Liver (tissue), 9 donors: ENCODE data around the gene ZKSCAN3. TPM values are rescaled to one million over a fixed set of nuclear protein-coding genes. Genes with fewer than 3 reads are reported as not detected.

Experiments
- DNase-seq: peaks from one replicate; pipeline ENCODE4 v3.0.0-alpha.2; 2017; ENCODE audit warnings: low spot score
- H3K27ac ChIP-seq, 2 donors: one replicate each; pipeline ENCODE4 v1.7.0; 2013; ENCODE audit warnings: inconsistent platforms in 2 of 2, low read length in 2 of 2, control low read depth in 1 of 2, low read depth in 1 of 2, mild to moderate bottlenecking in 1 of 2
- H3K27me3 ChIP-seq, 4 donors: one replicate each; pipeline versions ENCODE4 v1.6.1 to v1.7.0; 2013; ENCODE audit warnings: low read length in 3 of 4, inconsistent platforms in 1 of 4, mild to moderate bottlenecking in 1 of 4, moderate library complexity in 1 of 4; ENCODE audit not compliant: control insufficient read depth in 4 of 4, insufficient read depth in 4 of 4
- H3K36me3 ChIP-seq, 4 donors: one replicate each; pipeline versions ENCODE4 v1.6.1 to v1.7.0; 2013; ENCODE audit warnings: low read length in 3 of 4, mild to moderate bottlenecking in 3 of 4, low read depth in 1 of 4, moderate library complexity in 1 of 4; ENCODE audit not compliant: control insufficient read depth in 4 of 4, insufficient read depth in 3 of 4
- H3K4me1 ChIP-seq, 4 donors: one replicate each; pipeline versions ENCODE4 v1.6.1 to v1.7.0; 2013; ENCODE audit warnings: low read length in 3 of 4, mild to moderate bottlenecking in 3 of 4, moderate library complexity in 1 of 4; ENCODE audit not compliant: control insufficient read depth in 4 of 4, insufficient read depth in 4 of 4
- H3K4me3 ChIP-seq, 3 donors: one replicate each; pipeline versions ENCODE4 v1.6.1 to v1.7.0; 2013; ENCODE audit warnings: low read length in 3 of 3, control low read depth in 1 of 3, low read depth in 1 of 3, mild to moderate bottlenecking in 1 of 3
- H3K9ac ChIP-seq, 2 donors: one replicate each; pipeline ENCODE4 v1.7.0; 2013; ENCODE audit warnings: low read length in 2 of 2, mild to moderate bottlenecking in 2 of 2, moderate library complexity in 2 of 2, control low read depth in 1 of 2, low read depth in 1 of 2
- H3K9me3 ChIP-seq, 4 donors: one replicate each; pipeline versions ENCODE4 v1.6.1 to v1.7.0; 2013; ENCODE audit warnings: low read length in 3 of 4; ENCODE audit not compliant: control insufficient read depth in 4 of 4
- CTCF ChIP-seq: fragments of 150-350 bp; IDR thresholded peaks from 2 replicates; pipeline ENCODE4 v1.5.1; 2017; ENCODE audit warnings: improper control_type of control experiment, low read depth, low read length; ENCODE audit not compliant: missing input control
- EGR1 ChIP-seq, 2 donors: IDR thresholded peaks; 2 replicates each; pipeline ENCODE4 v1.6.1; 2016 to 2018; ENCODE audit warnings: antibody characterized with exemption in 2 of 2, low read depth in 2 of 2
- FOXA1 ChIP-seq: IDR thresholded peaks from 2 replicates; pipeline ENCODE4 v1.6.1; 2016; ENCODE audit warnings: antibody characterized with exemption
- FOXA2 ChIP-seq: IDR thresholded peaks from 2 replicates; pipeline ENCODE4 v1.6.1; 2016; ENCODE audit warnings: antibody characterized with exemption
- GABPA ChIP-seq, 2 donors: IDR thresholded peaks in 1 of 2; conservative IDR thresholded peaks in 1 of 2; 2 replicates each; pipeline ENCODE4 v1.6.1; 2016; ENCODE audit warnings: antibody characterized with exemption in 2 of 2, mild to moderate bottlenecking in 1 of 2, moderate library complexity in 1 of 2
- HNF4A ChIP-seq, 2 donors: conservative IDR thresholded peaks; 2 replicates each; pipeline ENCODE4 v1.6.1; 2016; ENCODE audit warnings: antibody characterized with exemption in 2 of 2, mild to moderate bottlenecking in 2 of 2
- HNF4G ChIP-seq: IDR thresholded peaks from 2 replicates; pipeline ENCODE4 v1.6.1; 2016; ENCODE audit warnings: antibody characterized with exemption
- JUND ChIP-seq, 2 donors: IDR thresholded peaks; 2 replicates each; pipeline ENCODE4 v1.6.1; 2016; ENCODE audit warnings: antibody characterized with exemption in 2 of 2
- NR2F2 ChIP-seq: IDR thresholded peaks from 2 replicates; pipeline ENCODE4 v1.6.1; 2016; ENCODE audit warnings: antibody characterized with exemption
- RAD21 ChIP-seq, 2 donors: IDR thresholded peaks; 2 replicates each; pipeline ENCODE4 v1.6.1; 2016; ENCODE audit warnings: antibody characterized with exemption in 2 of 2, mild to moderate bottlenecking in 2 of 2
- REST ChIP-seq: IDR thresholded peaks from 2 replicates; pipeline ENCODE4 v1.6.1; 2016; ENCODE audit warnings: antibody characterized with exemption, mild to moderate bottlenecking
- RXRA ChIP-seq, 2 donors: IDR thresholded peaks; 2 replicates each; pipeline ENCODE4 v1.6.1; 2017 to 2018; ENCODE audit warnings: antibody characterized with exemption in 2 of 2, mild to moderate bottlenecking in 1 of 2
- SP1 ChIP-seq: IDR thresholded peaks from 2 replicates; pipeline ENCODE4 v1.6.1; 2018; ENCODE audit warnings: antibody characterized with exemption, mild to moderate bottlenecking
- TAF1 ChIP-seq: conservative IDR thresholded peaks from 2 replicates; pipeline ENCODE4 v1.6.1; 2016; ENCODE audit warnings: antibody characterized with exemption, mild to moderate bottlenecking
- YY1 ChIP-seq: IDR thresholded peaks from 2 replicates; pipeline ENCODE4 v1.6.1; 2016; ENCODE audit warnings: antibody characterized with exemption, mild to moderate bottlenecking
- ZBTB33 ChIP-seq: IDR thresholded peaks from 2 replicates; pipeline ENCODE4 v1.6.1; 2016; ENCODE audit warnings: antibody characterized with exemption
- WGBS: extraction: QIAGEN DNeasy Blood & Tissue Kit; methylation state at CpG from one replicate; pipeline ENCODE4 v1.1.7; 2013; 5-methylcytosine and 5-hydroxymethylcytosine counted together
- polyA plus RNA-seq, 2 donors: library from polyadenylated mRNA; stranded (reverse) in 1 of 2; unstranded in 1 of 2; fragments of 200-250 nt in 1 of 2; fragments of >200 nt in 1 of 2; fragmentation: Nextera tagmentation in 1 of 2; extraction: Ambion mirVana in 1 of 2; gene quantifications; one replicate each; pipeline versions ENCODE4 v1.2.1 to v1.2.3, GENCODE V29; 2013 to 2015
- total RNA-seq, 2 donors: library from RNA; depleted of rRNA; stranded (reverse); fragments of >200 nt; gene quantifications; one replicate each; pipeline ENCODE4 v1.2.3, GENCODE V29; 2014
- TF ChIP-seq, protein P1 (sequence below): IDR thresholded peaks from 2 replicates; pipeline ENCODE4 v1.6.1; 2016; ENCODE audit warnings: antibody characterized with exemption
- TF ChIP-seq, protein P2 (sequence below): IDR thresholded peaks from 2 replicates; pipeline ENCODE4 v1.6.1; 2016; ENCODE audit warnings: antibody characterized with exemption
- donor health status: healthy.
- donor health status: healthy.
- donor health status: healthy.
- donor health status: healthy.
- donor health status: healthy.

The ZKSCAN3 gene
- total and polyA plus RNA-seq, 4 donors, result 0.93 to 8.8 (median 1.9) TPM

- Histone ChIP-seq H3K4me3 (peak overlapping the region; percentile 67 to 71 (median 69)), H3K36me3 (no peaks in the 10 kb centered on the region), H3K9me3 (no peaks in the 10 kb centered on the region), H3K9ac (peak overlapping the region; percentile 66 to 91), H3K27ac (peak overlapping the region; percentile 83 to 92), H3K27me3 (no peaks in the 10 kb centered on the region), H3K4me1 (peaks cover 4 to 36% (median 27%) of the 10 kb centered on the region in 4 donors)
- TF ChIP-seq HNF4A (conservative IDR thresholded peaks at IDR 0.05) (peak in 1 of 2 donors; percentile 2), SP1 (no peak)
- WGBS, result 57% methylated on average over 10 of the region's 10 CpGs
- no peak for DNase-seq
These were observed 5.2 kb downstream of the ZKSCAN3 start for GRCh38 chr6:28354688-28355554.

- peak overlapping the region; percentile 67 to 71 (median 69) for H3K4me3 ChIP-seq
- no peaks in the 10 kb centered on the region for H3K9me3 ChIP-seq
- H3K27me3 ChIP-seq, result no peaks in the 10 kb centered on the region
- no peak for TF ChIP-seq NR2F2
- TF ChIP-seq SP1, result peak; percentile 60
- TF ChIP-seq GABPA (IDR thresholded peaks at IDR 0.05 in 1 of 2, conservative IDR thresholded peaks at IDR 0.05 in 1 of 2), result peak in 1 of 2 donors; percentile 73
- TF ChIP-seq HNF4G, result peak; percentile 1
- TF ChIP-seq, protein P1, sequence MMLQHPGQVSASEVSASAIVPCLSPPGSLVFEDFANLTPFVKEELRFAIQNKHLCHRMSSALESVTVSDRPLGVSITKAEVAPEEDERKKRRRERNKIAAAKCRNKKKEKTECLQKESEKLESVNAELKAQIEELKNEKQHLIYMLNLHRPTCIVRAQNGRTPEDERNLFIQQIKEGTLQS, result peak; percentile 56
- TF ChIP-seq FOXA1, result peak; percentile 19
- TF ChIP-seq YY1, result peak; percentile 82
- peak; percentile 93 to 96 for TF ChIP-seq RAD21 (IDR thresholded peaks at IDR 0.05)
- TF ChIP-seq EGR1 (IDR thresholded peaks at IDR 0.05; ENCODE audit: low read depth in 2 of 2), result no peak
- peak; percentile 23 to 33 for TF ChIP-seq RXRA (IDR thresholded peaks at IDR 0.05)
- peak; percentile 38 for TF ChIP-seq FOXA2
- peak; percentile 77 for TF ChIP-seq REST
- TF ChIP-seq JUND (IDR thresholded peaks at IDR 0.05), result no peak
- TF ChIP-seq CTCF, result peak; percentile 98
- no peak for TF ChIP-seq TAF1
- TF ChIP-seq, protein P2, sequence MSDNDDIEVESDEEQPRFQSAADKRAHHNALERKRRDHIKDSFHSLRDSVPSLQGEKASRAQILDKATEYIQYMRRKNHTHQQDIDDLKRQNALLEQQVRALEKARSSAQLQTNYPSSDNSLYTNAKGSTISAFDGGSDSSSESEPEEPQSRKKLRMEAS, result peak; percentile 34
- TF ChIP-seq HNF4A (conservative IDR thresholded peaks at IDR 0.05), result peak; percentile 55 to 65
- no peak for TF ChIP-seq ZBTB33
- H3K36me3 ChIP-seq, result peaks cover 0 to under 1% (median 0%) of the 10 kb centered on the region in 4 donors
- H3K9ac ChIP-seq, result peak overlapping the region; percentile 66 to 91
- peak overlapping the region; percentile 83 to 92 for H3K27ac ChIP-seq
- H3K4me1 ChIP-seq, result peaks cover 4 to 26% (median 20%) of the 10 kb centered on the region in 4 donors
- DNase-seq, result peak; percentile 77
- WGBS, result 2% methylated on average over 19 of the region's 19 CpGs
These were observed 6.3 kb downstream of the ZKSCAN3 start for GRCh38 chr6:28355743-28356665.
